GM12878 (cell line): ENCODE measurements around the gene TPGS1. TPM values are rescaled to one million over a fixed set of nuclear protein-coding genes. Genes with fewer than 3 reads are reported as not detected.

ENCODE experiments used
- ATAC-seq: fragments of 200-7000 bp; cut with Tn5 transposase; 3 replicates; pipeline ENCODE4 v1.9.1; 2020; ENCODE audit warnings: mild to moderate bottlenecking, moderate library complexity
- Bru-seq: library from RNA; stranded (reverse); fragments of 400-500 nt; gene quantifications from one replicate; lab custom pipeline; 2021; lab: Mats Ljungman, UMichigan
- BruChase-seq, 2 experiments: library from RNA; stranded (reverse); fragments of 400-500 nt; gene quantifications; one replicate each; lab custom pipeline; 2021; lab: Mats Ljungman, UMichigan
- BruUV-seq: library from RNA; stranded (reverse); fragments of 400-500 nt; replicated peaks from 2 replicates; lab custom pipeline; 2021; lab: Mats Ljungman, UMichigan
- CTCF ChIA-PET: fragments of 300-600 bp; sonication (Branson Sonifier 250); formaldehyde crosslinking; extraction: SDS; loops from one replicate; lab custom pipeline; 2021; ENCODE audit warnings: inconsistent platforms; lab: Yijun Ruan, JAX
- POLR2A ChIA-PET: fragments of 350-600 bp; formaldehyde crosslinking; extraction: SDS; loops from one replicate; lab custom pipeline; 2021; ENCODE audit warnings: inconsistent platforms; lab: Charles Lee
- RAD21 ChIA-PET: fragments of 300-600 bp; sonication (Branson Sonifier 250); formaldehyde crosslinking; loops from one replicate; lab custom pipeline; 2023; ENCODE audit warnings: antibody characterized with exemption; ENCODE audit not compliant: unreplicated experiment; lab: Charles Lee
- SMC1A ChIA-PET: fragments of 300-600 bp; sonication (Branson Sonifier 250); formaldehyde crosslinking; loops from one replicate; lab custom pipeline; 2023; ENCODE audit not compliant: unreplicated experiment, uncharacterized antibody; lab: Charles Lee
- DNase-seq: peaks from one replicate; pipeline ENCODE4 v3.0.0-alpha.2; 2011; ENCODE audit warnings: low read depth, low spot score
- FAIRE-seq: peaks from 3 replicates; lab custom pipeline; 2011; peaks lifted over from hg19 to GRCh38; lab: Jason Lieb, UNC
- H2AFZ ChIP-seq: 2 replicates; pipeline ENCODE4 v1.6.0; 2011; ENCODE audit warnings: low read depth, low read length, control low read depth; ENCODE audit not compliant: control insufficient read depth
- H3K27ac ChIP-seq: 2 replicates; pipeline ENCODE4 v1.5.1; 2011; ENCODE audit warnings: control low read depth; ENCODE audit not compliant: control insufficient read depth, insufficient read depth
- H3K27me3 ChIP-seq, 2 experiments: replicated peaks in 1 of 2; 2 replicates each; pipeline versions ENCODE4 v1.6.0 to v1.6.1; 2011; ENCODE audit warnings: low read length in 1 of 2; ENCODE audit not compliant: control insufficient read depth in 2 of 2, insufficient read depth in 2 of 2
- H3K36me3 ChIP-seq, 2 experiments: 2 replicates each; pipeline ENCODE4 v1.5.1; 2011; ENCODE audit warnings: low read length in 1 of 2; ENCODE audit not compliant: control insufficient read depth in 2 of 2, insufficient read depth in 2 of 2
- H3K4me1 ChIP-seq: 2 replicates; pipeline ENCODE4 v1.6.1; 2011; ENCODE audit warnings: mild to moderate bottlenecking, low read length, moderate library complexity, mixed read lengths; ENCODE audit not compliant: control insufficient read depth, insufficient read depth
- H3K4me2 ChIP-seq: 2 replicates; pipeline ENCODE4 v1.6.0; 2011; ENCODE audit warnings: control low read depth; ENCODE audit not compliant: control insufficient read depth, insufficient read depth
- H3K4me3 ChIP-seq: fragments of 200-600 bp; sonication (generic); 2 replicates; pipeline ENCODE4 v1.5.1; 2016
- H3K79me2 ChIP-seq: 2 replicates; pipeline ENCODE4 v1.6.0; 2011; ENCODE audit warnings: low read length; ENCODE audit not compliant: control insufficient read depth, insufficient read depth
- H3K9ac ChIP-seq: 2 replicates; pipeline ENCODE4 v1.8.0; 2011; ENCODE audit warnings: low read length, control low read depth, mixed read lengths; ENCODE audit not compliant: control insufficient read depth, insufficient read depth
- H3K9me3 ChIP-seq: replicated peaks from 3 replicates; pipeline ENCODE4 v1.5.1; 2011; ENCODE audit warnings: mild to moderate bottlenecking, low read length; ENCODE audit not compliant: control insufficient read depth, insufficient read depth
- H4K20me1 ChIP-seq: 2 replicates; pipeline ENCODE4 v1.6.0; 2011; ENCODE audit not compliant: control insufficient read depth, insufficient read depth
- CBX5 ChIP-seq: sonication (generic); IDR thresholded peaks from 2 replicates; pipeline ENCODE4 v1.6.1; 2016; ENCODE audit warnings: low read depth, moderate library complexity, mild to moderate bottlenecking, inconsistent platforms
- CEBPB ChIP-seq, 2 experiments: fragments of 150-350 bp in 1 of 2; IDR thresholded peaks; 2 replicates each; pipeline ENCODE4 v1.6.1; 2012 to 2014; ENCODE audit warnings: low read depth in 2 of 2, low read length in 2 of 2, borderline replicate concordance in 1 of 2, inconsistent platforms in 1 of 2
- CEBPZ ChIP-seq: fragments of 150-350 bp; IDR thresholded peaks from 2 replicates; pipeline ENCODE4 v1.6.1; 2016; ENCODE audit warnings: low read depth, low read length
- CREM ChIP-seq: IDR thresholded peaks from 2 replicates; pipeline ENCODE4 v1.6.1; 2014; ENCODE audit warnings: antibody characterized with exemption, low read depth
- ESRRA ChIP-seq: IDR thresholded peaks from 2 replicates; pipeline ENCODE4 v1.6.1; 2012; ENCODE audit warnings: mild to moderate bottlenecking, low read length, improper control_type of control experiment
- KAT2A ChIP-seq: conservative IDR thresholded peaks from 2 replicates; pipeline ENCODE4 v1.6.1; 2011; ENCODE audit warnings: low read depth, low read length; ENCODE audit not compliant: control insufficient read depth
- MEF2B ChIP-seq: fragments of 450-650 bp; IDR thresholded peaks from 2 replicates; pipeline ENCODE4 v1.6.1; 2018; ENCODE audit warnings: mild to moderate bottlenecking, moderate library complexity; ENCODE audit not compliant: partially characterized antibody, poor library complexity, severe bottlenecking
- SUPT20H ChIP-seq: IDR thresholded peaks from 2 replicates; pipeline ENCODE4 v1.6.1; 2011; ENCODE audit warnings: low read depth, mild to moderate bottlenecking, low read length, moderate library complexity, borderline replicate concordance; ENCODE audit not compliant: control insufficient read depth
- TAF1 ChIP-seq: IDR thresholded peaks from 2 replicates; pipeline ENCODE4 v1.6.1; 2011; ENCODE audit warnings: mild to moderate bottlenecking, low read depth, low read length, borderline replicate concordance
- ZZZ3 ChIP-seq: IDR thresholded peaks from 2 replicates; pipeline ENCODE4 v1.6.1; 2011; ENCODE audit warnings: low read depth; ENCODE audit not compliant: control insufficient read depth, insufficient read length
- WGBS: methylation state at CpG from one replicate; pipeline ENCODE4 v1.1.6; 2016; ENCODE audit warnings: low lambda C conversion rate; ENCODE audit not compliant: insufficient replicate concordance, insufficient coverage; ENCODE audit errors: missing lambda C conversion rate; 5-methylcytosine and 5-hydroxymethylcytosine counted together
- in situ Hi-C: fragments of 300-500 bp; cut with MboI; formaldehyde crosslinking; loops from 9 replicates; pipeline ENCODE4 v1.14.3; 2018; ENCODE audit warnings: mixed read lengths
- intact Hi-C: fragments of 100-400 bp; cut with micrococcal nuclease; formaldehyde crosslinking; loops from one replicate; pipeline ENCODE4 v1.14.2; 2022; ENCODE audit not compliant: unreplicated experiment
- long read RNA-seq, 2 experiments: library from polyadenylated mRNA; unstranded; transcript quantifications; one replicate each; pipeline ENCODE4 v2.0.0, GENCODE V29; 2019 to 2020
- polyA minus RNA-seq, 3 experiments: library from RNA; depleted of rRNA, polyadenylated mRNA; stranded (reverse); fragments of >200 nt; gene quantifications; 2 replicates each; pipeline ENCODE4 v1.2.3, GENCODE V29; 2011
- polyA plus RNA-seq, 11 experiments: library from polyadenylated mRNA; depleted of rRNA in 4 of 11; unstranded in 6 of 11; stranded (reverse) in 5 of 11; fragments of >200 nt; fragmentation: Nextera tagmentation in 4 of 11; fragmentation: Illumina TruSeq in 1 of 11; extraction: Ambion mirVana in 4 of 11; extraction: Trizol in 1 of 11; gene quantifications; 1 replicate in 1 of 11; 2 replicates in 10 of 11; pipeline versions ENCODE4 v1.2.1 to v1.2.3, GENCODE V29; 2011 to 2016; ENCODE audit warnings: inconsistent platforms in 2 of 11, missing spikeins in 2 of 11, low read depth in 1 of 11
- total RNA-seq, 4 experiments: library from RNA; depleted of rRNA in 3 of 4; stranded (reverse); fragments of >200 nt in 3 of 4; fragmentation: Illumina TruSeq in 1 of 4; extraction: Trizol in 1 of 4; gene quantifications; 2 replicates each; pipeline versions ENCODE4 v1.2.1 to v1.2.3, GENCODE V29; 2013 to 2021
- TF ChIP-seq, protein P1 (sequence below): fragments of 450-650 bp; IDR thresholded peaks from 2 replicates; pipeline ENCODE4 v1.6.1; 2017; ENCODE audit warnings: low read depth, mild to moderate bottlenecking, moderate library complexity

The TPGS1 gene
- total RNA-seq (2013; cell fraction: nucleolus; rRNA removed): 5.4 and 6.8 TPM in 2 replicates
- total RNA-seq (2014; rRNA removed) (19.3 and 24.7 TPM in 2 replicates), total RNA-seq (2014; rRNA removed; fragmentation: Illumina TruSeq; extraction: Trizol) (0.46 and 0.72 TPM in 2 replicates), total RNA-seq (2021) (20.4 and 21.5 TPM in 2 replicates), polyA plus RNA-seq (2011; rRNA removed) (0.26 and 0.86 TPM in 2 replicates), polyA plus RNA-seq (2014; fragmentation: Illumina TruSeq; extraction: Trizol) (0.24 TPM in 1 of 2 replicates, not detected in the other), polyA plus RNA-seq (2014; fragmentation: Nextera tagmentation; extraction: Ambion mirVana) (not detected), polyA plus RNA-seq (2014; rRNA removed) (18.1 and 21.3 TPM in 2 replicates), polyA plus RNA-seq (2016; fragmentation: Nextera tagmentation; extraction: Ambion mirVana) (10 to 100 TPM in 1 of 2 experiments, 1 to 10 TPM in 1; 1.3 to 14.1 TPM), polyA minus RNA-seq (2011; rRNA and poly(A)+ RNA removed) (0.95 and 1.7 TPM in 2 replicates), Bru-seq, nascent RNA (percentile 54 among the genes with signal in this experiment), BruChase-seq, experiment 1, labeled RNA remaining after a 6-hour chase (percentile 42 among the genes with signal in this experiment), BruChase-seq, experiment 2, labeled RNA remaining after a 2-hour chase (percentile 44 among the genes with signal in this experiment)
- polyA plus RNA-seq (2011; ENCODE audit: low read depth): 0.42 TPM
- 1.7 and 5.1 TPM in 2 replicates for polyA plus RNA-seq (2011; cell fraction: cytosol; rRNA removed)
- polyA plus RNA-seq (2011; cell fraction: nucleus; rRNA removed): 2.8 and 4.9 TPM in 2 replicates
- 4.8 and 5.9 TPM in 2 replicates for polyA plus RNA-seq (2012)
- polyA minus RNA-seq (2011; cell fraction: cytosol; rRNA and poly(A)+ RNA removed): 2.4 TPM in 1 of 2 replicates, not detected in the other
- polyA minus RNA-seq (2011; cell fraction: nucleus; rRNA and poly(A)+ RNA removed): 2.1 and 4.2 TPM in 2 replicates
- long read RNA-seq, experiment 1, partial matches to known transcripts: 0 of 2 reads
- long read RNA-seq, experiment 1, other reads (novel, unspliced or antisense): 0 of 2 reads
- long read RNA-seq, experiment 2: 0 reads

GRCh38 chr19:507286-508203 lies at the start of gene TPGS1:
Gene TPGS1, plus strand, starts transcription at chr19:507497. Its CDS starts 10 bp downstream, at chr19:507507.
- BruUV-seq: no TSS peak
- TF ChIP-seq SUPT20H: no peak
- TF ChIP-seq TAF1: peak; percentile 88
- TF ChIP-seq CEBPZ: no peak
- no peak for TF ChIP-seq MEF2B
- no peak for TF ChIP-seq CEBPB (IDR thresholded peaks at IDR 0.05; ENCODE audit: borderline replicate concordance in 1 of 2, low read depth in 2 of 2, low read length in 2 of 2)
- TF ChIP-seq ZZZ3: no peak
- TF ChIP-seq, protein P1, sequence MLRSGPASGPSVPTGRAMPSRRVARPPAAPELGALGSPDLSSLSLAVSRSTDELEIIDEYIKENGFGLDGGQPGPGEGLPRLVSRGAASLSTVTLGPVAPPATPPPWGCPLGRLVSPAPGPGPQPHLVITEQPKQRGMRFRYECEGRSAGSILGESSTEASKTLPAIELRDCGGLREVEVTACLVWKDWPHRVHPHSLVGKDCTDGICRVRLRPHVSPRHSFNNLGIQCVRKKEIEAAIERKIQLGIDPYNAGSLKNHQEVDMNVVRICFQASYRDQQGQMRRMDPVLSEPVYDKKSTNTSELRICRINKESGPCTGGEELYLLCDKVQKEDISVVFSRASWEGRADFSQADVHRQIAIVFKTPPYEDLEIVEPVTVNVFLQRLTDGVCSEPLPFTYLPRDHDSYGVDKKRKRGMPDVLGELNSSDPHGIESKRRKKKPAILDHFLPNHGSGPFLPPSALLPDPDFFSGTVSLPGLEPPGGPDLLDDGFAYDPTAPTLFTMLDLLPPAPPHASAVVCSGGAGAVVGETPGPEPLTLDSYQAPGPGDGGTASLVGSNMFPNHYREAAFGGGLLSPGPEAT: peak; percentile 78; the same call in 1 of the 2 replicates
- TF ChIP-seq ESRRA: no peak; the same call in 1 of the 2 replicates
- no peak for TF ChIP-seq CBX5
- TF ChIP-seq KAT2A: no peak
- TF ChIP-seq CREM: peak; percentile 85

More at GRCh38 chr19:507286-508203, at the start of gene TPGS1:
- peak within 1 kb of the TSS; percentile 89 for H3K9ac ChIP-seq
- H3K27ac ChIP-seq: peak within 1 kb of the TSS; percentile 99
- DNase-seq: no peak
- FAIRE-seq: no peak
- peak within 1 kb of the TSS; percentile 99 for H2AFZ ChIP-seq
- ChIA-PET CTCF (interaction anchor here (0.8 to 2.9 kb wide), 13 partner anchors 13 to 386 kb away, joined by 3 to 21 read pairs (median 5); partner anchors contain the start of genes CDC34, MED16 and RNU6-9), SMC1A (interaction anchor here (0.6 to 1.5 kb wide), 4 partner anchors 17 to 126 kb away, joined by 3 to 6 read pairs (median 4); partner anchors contain the start of gene POLRMT), RAD21 (interaction anchor here (0.9 to 1.7 kb wide), 5 partner anchors 17 to 261 kb away, joined by 4 to 8 read pairs (median 5); partner anchors contain the start of gene CDC34), POLR2A (interaction anchor here (1.4 to 2.6 kb wide), 2 partner anchors 19 to 24 kb away, joined by 7 to 14 read pairs; partner anchors contain the start of gene CDC34)
- in situ Hi-C loops: no loop called here
- intact Hi-C loops: no loop called here
- H3K79me2 ChIP-seq: peaks cover 6% of the 10 kb centered on the region
- H3K27me3 ChIP-seq: no peaks in the 10 kb centered on the region
- H3K4me2 ChIP-seq: peak within 1 kb of the TSS; percentile 96
- peak; percentile 81 for ATAC-seq
- H4K20me1 ChIP-seq: no peaks in the 10 kb centered on the region
- no peaks in the 10 kb centered on the region for H3K36me3 ChIP-seq
- peaks cover 17% of the 10 kb centered on the region for H3K4me1 ChIP-seq
- H3K4me3 ChIP-seq: peak within 1 kb of the TSS; percentile 89
- H3K9me3 ChIP-seq: no peaks in the 10 kb centered on the region; the same call in 2 of the 3 replicates
- WGBS: 2% methylated on average over 71 of the region's 81 CpGs
